GM23338 (cell line): ENCODE measurements around the gene CRYZ. TPM values are rescaled to one million over a fixed set of nuclear protein-coding genes. Genes with fewer than 3 reads are reported as not detected.

ENCODE experiments used
- ATAC-seq: fragments of 200-7000 bp; cut with Tn5 transposase; 3 replicates; pipeline ENCODE4 v1.9.1; 2020
- DNase-seq: peaks from one replicate; pipeline ENCODE4 v3.0.0-alpha.2; 2015; ENCODE audit warnings: low spot score
- H2AFZ ChIP-seq: fragments of 200-600 bp; sonication (generic); 2 replicates; pipeline ENCODE4 v1.8.0; 2016; ENCODE audit warnings: antibody characterized with exemption, mild to moderate bottlenecking, moderate library complexity
- H3F3A ChIP-seq: fragments of 200-600 bp; sonication (generic); replicated peaks from 2 replicates; pipeline ENCODE4 v1.8.0; 2017; ENCODE audit warnings: antibody characterized with exemption, mixed run types, low read depth
- H3K27ac ChIP-seq: fragments of 200-600 bp; sonication (generic); 2 replicates; pipeline ENCODE4 v1.6.1; 2016; ENCODE audit warnings: low read depth
- H3K27me3 ChIP-seq: fragments of 200-600 bp; sonication (generic); 2 replicates; pipeline ENCODE4 v1.8.0; 2016; ENCODE audit warnings: mild to moderate bottlenecking, mixed run types, moderate library complexity; ENCODE audit not compliant: insufficient read depth
- H3K36me3 ChIP-seq: fragments of 200-600 bp; sonication (generic); 2 replicates; pipeline ENCODE4 v1.8.0; 2016; ENCODE audit warnings: mild to moderate bottlenecking; ENCODE audit not compliant: insufficient read depth
- H3K4me1 ChIP-seq: fragments of 200-600 bp; sonication (generic); 2 replicates; pipeline ENCODE4 v1.8.0; 2016; ENCODE audit warnings: mild to moderate bottlenecking, moderate library complexity; ENCODE audit not compliant: insufficient read depth
- H3K4me2 ChIP-seq: fragments of 200-600 bp; sonication (generic); 2 replicates; pipeline ENCODE4 v1.7.1; 2017; ENCODE audit warnings: mixed run types
- H3K4me3 ChIP-seq: fragments of 200-600 bp; sonication (generic); 2 replicates; pipeline ENCODE4 v1.6.1; 2016; ENCODE audit warnings: mixed run types
- H3K79me2 ChIP-seq: fragments of 200-600 bp; sonication (generic); replicated peaks from 2 replicates; pipeline ENCODE4 v1.8.0; 2017; ENCODE audit warnings: mild to moderate bottlenecking; ENCODE audit not compliant: insufficient read depth
- H3K9me2 ChIP-seq: fragments of 200-600 bp; sonication (generic); 2 replicates; pipeline ENCODE4 v1.8.0; 2017; ENCODE audit not compliant: insufficient read depth
- H4K20me1 ChIP-seq: fragments of 200-600 bp; sonication (generic); replicated peaks from 2 replicates; pipeline ENCODE4 v1.8.0; 2017; ENCODE audit warnings: mild to moderate bottlenecking; ENCODE audit not compliant: insufficient read depth
- H3K27ac Mint-ChIP-seq: 2 replicates; pipeline ENCODE4 v1.8.0; 2020; ENCODE audit warnings: inconsistent platforms, mild to moderate bottlenecking, moderate library complexity, mixed read lengths
- H3K27me3 Mint-ChIP-seq: 3 replicates; pipeline ENCODE4 v1.8.0; 2022; ENCODE audit warnings: low read depth, mild to moderate bottlenecking, moderate library complexity, mixed read lengths, inconsistent platforms; ENCODE audit not compliant: insufficient read depth, poor library complexity
- H3K36me3 Mint-ChIP-seq: 3 replicates; pipeline ENCODE4 v1.8.0; 2021; ENCODE audit warnings: low read depth, mild to moderate bottlenecking, inconsistent platforms, moderate library complexity, mixed read lengths
- H3K4me1 Mint-ChIP-seq: 3 replicates; pipeline ENCODE4 v1.8.0; 2020; ENCODE audit warnings: mild to moderate bottlenecking, inconsistent platforms, mixed read lengths
- H3K4me3 Mint-ChIP-seq: 3 replicates; pipeline ENCODE4 v1.8.0; 2021; ENCODE audit warnings: moderate library complexity, mild to moderate bottlenecking, inconsistent platforms, mixed read lengths
- H3K9me3 Mint-ChIP-seq: 3 replicates; pipeline ENCODE4 v1.8.0; 2020; ENCODE audit warnings: moderate library complexity, mild to moderate bottlenecking, inconsistent platforms, mixed read lengths
- ETS1 ChIP-seq: IDR thresholded peaks from 2 replicates; pipeline ENCODE4 v1.6.1; 2016; ENCODE audit warnings: antibody characterized with exemption
- EZH2 ChIP-seq: fragments of 200-600 bp; sonication (generic); IDR thresholded peaks from one replicate; pipeline ENCODE4 v1.8.0; 2017; ENCODE audit warnings: antibody characterized with exemption, mild to moderate bottlenecking, low read depth; ENCODE audit not compliant: unreplicated experiment
- EZH2phosphoT487 ChIP-seq: fragments of 200-600 bp; sonication (generic); IDR thresholded peaks from one replicate; pipeline ENCODE4 v1.8.1; 2018; ENCODE audit warnings: antibody characterized with exemption; ENCODE audit not compliant: unreplicated experiment
- NANOG ChIP-seq: IDR thresholded peaks from 2 replicates; pipeline ENCODE4 v1.6.1; 2016; ENCODE audit warnings: antibody characterized with exemption, borderline replicate concordance
- POLR2AphosphoS5 ChIP-seq: IDR thresholded peaks from 2 replicates; pipeline ENCODE4 v1.6.1; 2016; ENCODE audit warnings: antibody characterized with exemption, low read depth
- STAT1 ChIP-seq: IDR thresholded peaks from one replicate; pipeline ENCODE4 v1.6.1; 2016; ENCODE audit warnings: antibody characterized with exemption; ENCODE audit not compliant: unreplicated experiment
- ZNF114 ChIP-seq: fragments of 250-450 bp; sonication (Bioruptor Pico); IDR thresholded peaks from 2 replicates; pipeline ENCODE4 v1.5.0; 2020; ENCODE audit warnings: mild to moderate bottlenecking, moderate library complexity
- ZNF462 ChIP-seq: fragments of 250-450 bp; sonication (Bioruptor Pico); IDR thresholded peaks from 2 replicates; pipeline ENCODE4 v1.5.0; 2020; ENCODE audit warnings: mild to moderate bottlenecking, moderate library complexity
- polyA plus RNA-seq: library from polyadenylated mRNA; unstranded; fragments of >200 nt; fragmentation: Nextera tagmentation; extraction: Ambion mirVana; gene quantifications from 2 replicates; pipeline ENCODE4 v1.2.1, GENCODE V29; 2016
- total RNA-seq: library from RNA; depleted of rRNA; stranded (reverse); fragments of >200 nt; shearing (Covaris generic); gene quantifications from 2 replicates; pipeline ENCODE4 v1.2.3, GENCODE V29; 2014
- TF ChIP-seq, protein P1 (sequence below), 2 experiments: fragments of 200-600 bp in 1 of 2; sonication (generic) in 1 of 2; conservative IDR thresholded peaks; 2 replicates each; pipeline versions ENCODE4 v1.5.1 to v1.6.1; 2016 to 2017; ENCODE audit warnings: antibody characterized with exemption in 2 of 2, low read depth in 2 of 2, mild to moderate bottlenecking in 2 of 2, moderate library complexity in 1 of 2

Gene CRYZ
- total and polyA plus RNA-seq, 2 experiments from 2014 or later: 45.7 to 57.8 TPM

- Histone ChIP-seq H3K4me3 (no peak overlapping the region), H3K4me1 (no peaks in the 10 kb centered on the region), H3K4me2 (no peak overlapping the region), H3K9me2 (no peaks in the 10 kb centered on the region), H3K27me3 (no peaks in the 10 kb centered on the region), H4K20me1 (no peaks in the 10 kb centered on the region), H3K27ac (no peak overlapping the region), H3K36me3 (no peaks in the 10 kb centered on the region), H2AFZ (no peak overlapping the region), H3F3A (no peaks in the 10 kb centered on the region), H3K79me2 (no peaks in the 10 kb centered on the region)
- Mint-ChIP-seq H3K4me1 (no peaks in the 10 kb centered on the region; the same call in 2 of the 3 replicates), H3K27me3 (no peaks in the 10 kb centered on the region), H3K27ac (no peak overlapping the region), H3K9me3 (no peaks in the 10 kb centered on the region), H3K36me3 (no peaks in the 10 kb centered on the region), H3K4me3 (no peak overlapping the region)
- DNase-seq (no peak), ATAC-seq (no peak)
- TF ChIP-seq NANOG (no peak), ZNF114 (CRISPR knock-in tag) (no peak), STAT1 (no peak), EZH2phosphoT487 (no peak), POLR2AphosphoS5 (no peak)
- TF ChIP-seq, protein P1, sequence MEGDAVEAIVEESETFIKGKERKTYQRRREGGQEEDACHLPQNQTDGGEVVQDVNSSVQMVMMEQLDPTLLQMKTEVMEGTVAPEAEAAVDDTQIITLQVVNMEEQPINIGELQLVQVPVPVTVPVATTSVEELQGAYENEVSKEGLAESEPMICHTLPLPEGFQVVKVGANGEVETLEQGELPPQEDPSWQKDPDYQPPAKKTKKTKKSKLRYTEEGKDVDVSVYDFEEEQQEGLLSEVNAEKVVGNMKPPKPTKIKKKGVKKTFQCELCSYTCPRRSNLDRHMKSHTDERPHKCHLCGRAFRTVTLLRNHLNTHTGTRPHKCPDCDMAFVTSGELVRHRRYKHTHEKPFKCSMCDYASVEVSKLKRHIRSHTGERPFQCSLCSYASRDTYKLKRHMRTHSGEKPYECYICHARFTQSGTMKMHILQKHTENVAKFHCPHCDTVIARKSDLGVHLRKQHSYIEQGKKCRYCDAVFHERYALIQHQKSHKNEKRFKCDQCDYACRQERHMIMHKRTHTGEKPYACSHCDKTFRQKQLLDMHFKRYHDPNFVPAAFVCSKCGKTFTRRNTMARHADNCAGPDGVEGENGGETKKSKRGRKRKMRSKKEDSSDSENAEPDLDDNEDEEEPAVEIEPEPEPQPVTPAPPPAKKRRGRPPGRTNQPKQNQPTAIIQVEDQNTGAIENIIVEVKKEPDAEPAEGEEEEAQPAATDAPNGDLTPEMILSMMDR (conservative IDR thresholded peaks at IDR 0.05; ENCODE audit: low read depth in 2 of 2): no peak
Observed at GRCh38 chr1:74683656-74684055, 49.2 kb downstream of the CRYZ start.

DNA sequence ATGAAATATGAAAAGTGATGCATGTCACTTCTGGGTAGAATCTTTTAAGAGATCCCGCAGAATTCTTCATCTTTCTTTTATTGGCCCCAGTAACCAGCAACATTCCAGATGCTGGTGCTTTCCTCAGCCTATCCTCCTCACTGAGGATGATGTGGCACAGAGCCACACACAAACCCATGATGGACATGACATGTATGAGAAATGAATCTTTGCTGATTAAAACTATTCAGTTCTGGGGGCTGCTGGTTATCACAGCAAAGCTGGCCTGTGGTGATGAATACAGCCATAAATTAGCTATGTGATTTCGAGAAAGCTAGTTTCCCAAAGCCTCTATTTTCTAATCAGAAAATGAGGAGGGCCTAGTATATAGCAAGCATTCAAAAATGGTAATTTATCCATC, 51.0 kb downstream of the CRYZ start:
- H3K27ac ChIP-seq: no peak overlapping the region
- no peaks in the 10 kb centered on the region for H3F3A ChIP-seq
- no peaks in the 10 kb centered on the region for H3K27me3 ChIP-seq
- H3K4me3 Mint-ChIP-seq: no peak overlapping the region
- H3K27ac Mint-ChIP-seq: no peak overlapping the region
- no peaks in the 10 kb centered on the region for H4K20me1 ChIP-seq
- H3K4me2 ChIP-seq: no peak overlapping the region
- no peak overlapping the region for H3K4me3 ChIP-seq
- no peaks in the 10 kb centered on the region for H3K9me2 ChIP-seq
- H3K36me3 Mint-ChIP-seq: no peaks in the 10 kb centered on the region
- no peaks in the 10 kb centered on the region; the same call in 2 of the 3 replicates for H3K4me1 Mint-ChIP-seq
- H3K27me3 Mint-ChIP-seq: no peaks in the 10 kb centered on the region
- no peaks in the 10 kb centered on the region for H3K9me3 Mint-ChIP-seq
- no peaks in the 10 kb centered on the region for H3K36me3 ChIP-seq
- ATAC-seq (no peak), DNase-seq (no peak)
- no peak overlapping the region for H2AFZ ChIP-seq
- H3K79me2 ChIP-seq: no peaks in the 10 kb centered on the region
- no peaks in the 10 kb centered on the region for H3K4me1 ChIP-seq
- TF ChIP-seq ETS1 (no peak), ZNF114 (CRISPR knock-in tag) (no peak), POLR2AphosphoS5 (no peak), EZH2 (no peak), ZNF462 (no peak)
- TF ChIP-seq, protein P1 (conservative IDR thresholded peaks at IDR 0.05; ENCODE audit: low read depth in 2 of 2): no peak
